SU-DHL-6 (cell line): ENCODE results near the gene TENT5C.

Source experiments
- H2AFZ ChIP-seq: fragments of 200-600 bp; sonication (generic); 2 replicates; pipeline ENCODE4 v1.6.1; 2014; ENCODE audit warnings: low read depth, mild to moderate bottlenecking, moderate library complexity, mixed read lengths, antibody characterized with exemption, low read length; ENCODE audit not compliant: severe bottlenecking
- H3F3A ChIP-seq: fragments of 200-600 bp; shearing (Covaris generic); 2 replicates; pipeline ENCODE4 v1.6.0; 2016; ENCODE audit warnings: antibody characterized with exemption, mild to moderate bottlenecking; ENCODE audit not compliant: insufficient read depth
- H3K27ac ChIP-seq: fragments of 200-600 bp; sonication (generic); 2 replicates; pipeline ENCODE4 v1.5.1; 2016; ENCODE audit warnings: low read depth, mild to moderate bottlenecking, low read length, moderate library complexity, mixed read lengths
- H3K27me3 ChIP-seq: fragments of 200-600 bp; sonication (generic), shearing (Covaris generic); 2 replicates; pipeline ENCODE4 v1.6.0; 2014; ENCODE audit warnings: mild to moderate bottlenecking, low read length
- H3K36me3 ChIP-seq: fragments of 200-600 bp; sonication (generic); 2 replicates; pipeline ENCODE4 v1.6.1; 2014; ENCODE audit warnings: mild to moderate bottlenecking, low read length, mixed read lengths
- H3K4me2 ChIP-seq: fragments of 300-600, 200-600 bp; shearing (Covaris generic), sonication (generic); 2 replicates; pipeline ENCODE4 v1.6.0; 2014; ENCODE audit warnings: low read length, low read depth, mild to moderate bottlenecking; ENCODE audit not compliant: poor library complexity, severe bottlenecking
- H3K4me3 ChIP-seq: fragments of 200-600 bp; sonication (generic); 2 replicates; pipeline ENCODE4 v1.5.1; 2014; ENCODE audit warnings: antibody characterized with exemption, low read length, mild to moderate bottlenecking, mixed read lengths; ENCODE audit not compliant: insufficient read depth, poor library complexity, severe bottlenecking
- H3K79me2 ChIP-seq: fragments of 200-600 bp; sonication (generic); 2 replicates; pipeline ENCODE4 v1.6.1; 2014; ENCODE audit warnings: mild to moderate bottlenecking, low read length, moderate library complexity; ENCODE audit not compliant: insufficient read depth
- H3K9ac ChIP-seq: fragments of 200-600 bp; sonication (generic); 2 replicates; pipeline ENCODE4 v1.7.0; 2014; ENCODE audit warnings: mild to moderate bottlenecking, low read length
- H3K9me2 ChIP-seq: fragments of 200-600 bp; sonication (generic); replicated peaks from 2 replicates; pipeline ENCODE4 v1.6.1; 2014; ENCODE audit warnings: low read length; ENCODE audit not compliant: insufficient read depth
- H3K9me3 ChIP-seq: fragments of 200-600 bp; sonication (generic); 2 replicates; pipeline ENCODE4 v1.6.1; 2014; ENCODE audit warnings: low read length, mixed read lengths; ENCODE audit not compliant: insufficient read depth
- H4K20me1 ChIP-seq: fragments of 200-600 bp; sonication (generic); 2 replicates; pipeline ENCODE4 v1.6.1; 2014; ENCODE audit warnings: low read depth, mild to moderate bottlenecking, antibody characterized with exemption, low read length, moderate library complexity, mixed read lengths
- EZH2phosphoT487 ChIP-seq: fragments of 200-600 bp; sonication (generic), shearing (Covaris generic); conservative IDR thresholded peaks from 2 replicates; pipeline ENCODE4 v1.6.1; 2018; ENCODE audit warnings: mild to moderate bottlenecking, antibody characterized with exemption, low read length, moderate library complexity, mixed read lengths
- TF ChIP-seq, protein P1 (sequence below): fragments of 200-600 bp; sonication (generic); IDR thresholded peaks from one replicate; pipeline ENCODE4 v1.5.1; 2017; ENCODE audit warnings: antibody characterized with exemption, mild to moderate bottlenecking, low read length, moderate library complexity; ENCODE audit not compliant: insufficient read depth, poor library complexity, severe bottlenecking

The TENT5C gene

GRCh38 chr1:117669572-117669971, 63.7 kb downstream of the TENT5C start:
- H3K4me2 ChIP-seq: no peak overlapping the region
- TF ChIP-seq, protein P1, sequence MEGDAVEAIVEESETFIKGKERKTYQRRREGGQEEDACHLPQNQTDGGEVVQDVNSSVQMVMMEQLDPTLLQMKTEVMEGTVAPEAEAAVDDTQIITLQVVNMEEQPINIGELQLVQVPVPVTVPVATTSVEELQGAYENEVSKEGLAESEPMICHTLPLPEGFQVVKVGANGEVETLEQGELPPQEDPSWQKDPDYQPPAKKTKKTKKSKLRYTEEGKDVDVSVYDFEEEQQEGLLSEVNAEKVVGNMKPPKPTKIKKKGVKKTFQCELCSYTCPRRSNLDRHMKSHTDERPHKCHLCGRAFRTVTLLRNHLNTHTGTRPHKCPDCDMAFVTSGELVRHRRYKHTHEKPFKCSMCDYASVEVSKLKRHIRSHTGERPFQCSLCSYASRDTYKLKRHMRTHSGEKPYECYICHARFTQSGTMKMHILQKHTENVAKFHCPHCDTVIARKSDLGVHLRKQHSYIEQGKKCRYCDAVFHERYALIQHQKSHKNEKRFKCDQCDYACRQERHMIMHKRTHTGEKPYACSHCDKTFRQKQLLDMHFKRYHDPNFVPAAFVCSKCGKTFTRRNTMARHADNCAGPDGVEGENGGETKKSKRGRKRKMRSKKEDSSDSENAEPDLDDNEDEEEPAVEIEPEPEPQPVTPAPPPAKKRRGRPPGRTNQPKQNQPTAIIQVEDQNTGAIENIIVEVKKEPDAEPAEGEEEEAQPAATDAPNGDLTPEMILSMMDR: no peak
- TF ChIP-seq EZH2phosphoT487: no peak
- H2AFZ ChIP-seq: no peak overlapping the region
- H3K4me3 ChIP-seq: no peak overlapping the region
- no peak overlapping the region for H3K27ac ChIP-seq
- no peaks in the 10 kb centered on the region for H4K20me1 ChIP-seq
- no peaks in the 10 kb centered on the region for H3K79me2 ChIP-seq
- no peaks in the 10 kb centered on the region for H3K36me3 ChIP-seq
- no peak overlapping the region for H3K9ac ChIP-seq
- no peaks in the 10 kb centered on the region for H3K9me2 ChIP-seq
- H3K9me3 ChIP-seq: no peaks in the 10 kb centered on the region
- no peaks in the 10 kb centered on the region for H3K27me3 ChIP-seq
- no peaks in the 10 kb centered on the region for H3F3A ChIP-seq

GRCh38 chr1:117670976-117671780, 65.3 kb downstream of the TENT5C start:
- no peak for TF ChIP-seq EZH2phosphoT487
- TF ChIP-seq, protein P1: no peak
- Histone ChIP-seq H3K4me3 (no peak overlapping the region), H3K9me2 (no peaks in the 10 kb centered on the region), H2AFZ (no peak overlapping the region), H3K79me2 (no peaks in the 10 kb centered on the region), H4K20me1 (no peaks in the 10 kb centered on the region), H3K9ac (no peak overlapping the region), H3K4me2 (no peak overlapping the region), H3K9me3 (no peaks in the 10 kb centered on the region), H3K27me3 (no peaks in the 10 kb centered on the region), H3F3A (no peaks in the 10 kb centered on the region), H3K36me3 (no peaks in the 10 kb centered on the region), H3K27ac (no peak overlapping the region)

- Histone ChIP-seq H3K9me2 (no peaks in the 10 kb centered on the region), H3K79me2 (no peaks in the 10 kb centered on the region), H3K4me3 (no peak overlapping the region), H3F3A (no peaks in the 10 kb centered on the region), H4K20me1 (no peaks in the 10 kb centered on the region), H3K27me3 (no peaks in the 10 kb centered on the region), H3K9me3 (no peaks in the 10 kb centered on the region), H3K4me2 (no peak overlapping the region), H2AFZ (no peak overlapping the region), H3K27ac (no peak overlapping the region), H3K9ac (no peak overlapping the region), H3K36me3 (no peaks in the 10 kb centered on the region)
- TF ChIP-seq, protein P1: no peak
- TF ChIP-seq EZH2phosphoT487: no peak
Measured at GRCh38 chr1:117671781-117672501, 66.1 kb downstream of the TENT5C start.
